ENCODE results near the gene CDHR3.

GRCh38 chr7:106029941-106030340 is 66.9 kb downstream of the CDHR3 start:
- TF ChIP-seq POLR2AphosphoS5 (IDR thresholded peaks at IDR 0.05; ENCODE audit: low read depth, low read length) (no peak), CTCF (IDR thresholded peaks at IDR 0.05) (no peak; the same call in none of the 2 replicates)

Data from Panc1 (cell line).